Esophagus squamous epithelium (tissue), 4 donors: ENCODE data around the gene EYS.

Experiments
- POLR2A ChIP-seq, 4 donors: fragments of 450-650 bp; IDR thresholded peaks; one replicate each; pipeline ENCODE4 v1.6.1; 2017; ENCODE audit warnings: antibody characterized with exemption in 4 of 4, mild to moderate bottlenecking in 4 of 4, moderate library complexity in 3 of 4
- TF ChIP-seq, protein P1 (sequence below), 6 experiments: fragments of 450-650 bp in 4 of 6; fragments of 200-600 bp in 2 of 6; sonication (generic) in 2 of 6; IDR thresholded peaks; one replicate each; pipeline ENCODE4 v1.5.1; 2016 to 2019; ENCODE audit warnings: antibody characterized with exemption in 6 of 6, mild to moderate bottlenecking in 4 of 6, moderate library complexity in 4 of 6

DNA sequence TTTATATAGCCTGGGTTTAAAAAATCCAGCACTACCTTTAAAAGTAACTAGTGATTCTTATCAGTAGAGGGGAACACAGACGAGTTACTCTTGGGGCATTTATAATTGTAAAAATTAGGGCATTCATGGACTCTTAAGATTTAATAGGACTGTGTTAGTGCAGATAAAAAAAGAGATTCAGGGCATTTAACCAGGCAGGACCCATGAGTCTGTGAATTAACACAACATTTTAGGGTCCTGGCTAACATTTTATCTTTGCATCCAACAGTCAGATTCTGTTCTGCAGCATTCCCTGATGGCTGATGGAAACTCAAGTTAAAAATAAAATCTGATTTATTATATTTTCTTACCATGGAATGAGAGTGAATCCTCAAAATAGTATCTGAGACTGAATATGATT is 1297.1 kb downstream of the EYS start:
- TF ChIP-seq, protein P1, sequence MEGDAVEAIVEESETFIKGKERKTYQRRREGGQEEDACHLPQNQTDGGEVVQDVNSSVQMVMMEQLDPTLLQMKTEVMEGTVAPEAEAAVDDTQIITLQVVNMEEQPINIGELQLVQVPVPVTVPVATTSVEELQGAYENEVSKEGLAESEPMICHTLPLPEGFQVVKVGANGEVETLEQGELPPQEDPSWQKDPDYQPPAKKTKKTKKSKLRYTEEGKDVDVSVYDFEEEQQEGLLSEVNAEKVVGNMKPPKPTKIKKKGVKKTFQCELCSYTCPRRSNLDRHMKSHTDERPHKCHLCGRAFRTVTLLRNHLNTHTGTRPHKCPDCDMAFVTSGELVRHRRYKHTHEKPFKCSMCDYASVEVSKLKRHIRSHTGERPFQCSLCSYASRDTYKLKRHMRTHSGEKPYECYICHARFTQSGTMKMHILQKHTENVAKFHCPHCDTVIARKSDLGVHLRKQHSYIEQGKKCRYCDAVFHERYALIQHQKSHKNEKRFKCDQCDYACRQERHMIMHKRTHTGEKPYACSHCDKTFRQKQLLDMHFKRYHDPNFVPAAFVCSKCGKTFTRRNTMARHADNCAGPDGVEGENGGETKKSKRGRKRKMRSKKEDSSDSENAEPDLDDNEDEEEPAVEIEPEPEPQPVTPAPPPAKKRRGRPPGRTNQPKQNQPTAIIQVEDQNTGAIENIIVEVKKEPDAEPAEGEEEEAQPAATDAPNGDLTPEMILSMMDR (IDR thresholded peaks at IDR 0.05), result no peak
- no peak for TF ChIP-seq POLR2A (IDR thresholded peaks at IDR 0.05)
